HepG2 (cell line): Measurements from ENCODE around the gene ECHS1. TPM values are rescaled to one million over a fixed set of nuclear protein-coding genes. Genes with fewer than 3 reads are reported as not detected.

Experiments used
- ATAC-seq: fragments of 200-7000 bp; cut with Tn5 transposase; 3 replicates; pipeline ENCODE4 v1.9.1; 2020; ENCODE audit warnings: mild to moderate bottlenecking, moderate library complexity
- BruUV-seq: library from RNA; stranded (reverse); fragments of 400-500 nt; replicated peaks from 2 replicates; lab custom pipeline; 2021; lab: Mats Ljungman, UMichigan
- CTCF ChIA-PET: fragments of 300-600 bp; formaldehyde crosslinking; extraction: SDS; loops from one replicate; lab custom pipeline; 2021; ENCODE audit warnings: low total read pairs, inconsistent platforms, low intra/inter-chr PET ratio; lab: Yijun Ruan, JAX
- POLR2A ChIA-PET: fragments of 350-600 bp; sonication (Branson Sonifier 250); formaldehyde crosslinking; loops from one replicate; lab custom pipeline; 2020; ENCODE audit warnings: antibody characterized with exemption, inconsistent platforms; lab: Yijun Ruan, JAX
- DNase-seq: peaks from one replicate; pipeline ENCODE4 v3.0.0-alpha.2; 2015; ENCODE audit warnings: low spot score
- FAIRE-seq: peaks from 3 replicates; lab custom pipeline; 2011; peaks lifted over from hg19 to GRCh38; lab: Jason Lieb, UNC
- H2AFZ ChIP-seq: one replicate; pipeline ENCODE4 v1.6.1; 2011; ENCODE audit warnings: low read length, inconsistent platforms
- H3K27ac ChIP-seq: fragments of 300-600 bp; 3 replicates; pipeline ENCODE4 v1.8.0; 2011; ENCODE audit warnings: mixed run types, mild to moderate bottlenecking, mixed read lengths, low read length, inconsistent platforms; ENCODE audit not compliant: insufficient read depth; ENCODE audit errors: extremely low read length
- H3K27me3 ChIP-seq, 2 experiments: fragments of 200-600 bp in 1 of 2; 2 replicates in 1 of 2; 3 replicates in 1 of 2; pipeline versions ENCODE4 v1.6.0 to v1.8.0; 2011; ENCODE audit warnings: low read length in 2 of 2, mild to moderate bottlenecking in 2 of 2, moderate library complexity in 2 of 2, inconsistent platforms in 1 of 2; ENCODE audit not compliant: insufficient read depth in 2 of 2, control insufficient read depth in 1 of 2
- H3K36me3 ChIP-seq, 2 experiments: fragments of 200-600 bp in 1 of 2; replicated peaks in 1 of 2; 2 replicates in 1 of 2; 3 replicates in 1 of 2; pipeline versions ENCODE4 v1.5.1 to v1.8.0; 2011; ENCODE audit warnings: low read length in 2 of 2, inconsistent platforms in 1 of 2; ENCODE audit not compliant: insufficient read depth in 2 of 2, control insufficient read depth in 1 of 2
- H3K4me1 ChIP-seq: 2 replicates; pipeline ENCODE4 v1.5.1; 2012; ENCODE audit warnings: low read length, inconsistent platforms; ENCODE audit not compliant: insufficient read depth
- H3K4me2 ChIP-seq: 2 replicates; pipeline ENCODE4 v1.6.0; 2011; ENCODE audit warnings: low read depth, low read length, inconsistent platforms
- H3K4me3 ChIP-seq, 3 experiments: fragments of 200-600 bp in 1 of 3; sonication (generic), shearing (Covaris generic) in 1 of 3; replicated peaks in 1 of 3; 2 replicates each; pipeline ENCODE4 v1.5.1; 2011 to 2016; ENCODE audit warnings: low read length in 3 of 3, inconsistent platforms in 2 of 3, low read depth in 2 of 3, mild to moderate bottlenecking in 2 of 3, control low read depth in 1 of 3, mixed read lengths in 1 of 3; ENCODE audit not compliant: insufficient read depth in 1 of 3
- H3K79me2 ChIP-seq: one replicate; pipeline ENCODE4 v1.6.1; 2011; ENCODE audit warnings: low read length, inconsistent platforms; ENCODE audit not compliant: insufficient read depth
- H3K9ac ChIP-seq: 2 replicates; pipeline ENCODE4 v1.6.0; 2011; ENCODE audit warnings: mild to moderate bottlenecking, low read depth, low read length, inconsistent platforms; ENCODE audit not compliant: insufficient read depth
- H3K9me3 ChIP-seq: 2 replicates; pipeline ENCODE4 v1.5.1; 2012; ENCODE audit warnings: mild to moderate bottlenecking, low read length
- H4K20me1 ChIP-seq: 2 replicates; pipeline ENCODE4 v1.6.0; 2011; ENCODE audit warnings: inconsistent platforms, mild to moderate bottlenecking, low read length, moderate library complexity; ENCODE audit not compliant: insufficient read depth
- ATF7 ChIP-seq, 2 experiments: fragments of 450-650 bp in 1 of 2; sonication (generic) in 1 of 2; formaldehyde crosslinking in 1 of 2; IDR thresholded peaks; 2 replicates each; pipeline versions ENCODE4 v1.4.0 to v1.6.1; 2016 to 2020; ENCODE audit warnings: antibody characterized with exemption in 1 of 2, mild to moderate bottlenecking in 1 of 2, missing genetic modification reagents in 1 of 2
- DNMT1 ChIP-seq: sonication (generic); formaldehyde crosslinking; IDR thresholded peaks from 2 replicates; pipeline ENCODE4 v1.5.1; 2020; ENCODE audit warnings: mild to moderate bottlenecking, missing genetic modification reagents
- E2F5 ChIP-seq: sonication (generic); formaldehyde crosslinking; conservative IDR thresholded peaks from 2 replicates; pipeline ENCODE4 v1.4.0; 2020; ENCODE audit warnings: missing genetic modification reagents
- EHMT2 ChIP-seq: fragments of 200-600 bp; sonication (generic); IDR thresholded peaks from 2 replicates; pipeline ENCODE4 v1.7.0; 2017; ENCODE audit warnings: antibody characterized with exemption, low read depth, low read length, borderline replicate concordance
- ESRRA ChIP-seq: sonication (generic); formaldehyde crosslinking; IDR thresholded peaks from 2 replicates; pipeline ENCODE4 v1.5.1; 2020; ENCODE audit warnings: mild to moderate bottlenecking, low read depth, missing genetic modification reagents
- HNRNPL ChIP-seq: fragments of 200-400 bp; formaldehyde crosslinking; IDR thresholded peaks from 2 replicates; pipeline ENCODE4 v1.6.1; 2017; ENCODE audit warnings: mild to moderate bottlenecking, low read depth, low read length
- MTA1 ChIP-seq: sonication (generic); formaldehyde crosslinking; IDR thresholded peaks from 2 replicates; pipeline ENCODE4 v1.4.0; 2020; ENCODE audit warnings: missing genetic modification reagents, mild to moderate bottlenecking, borderline replicate concordance
- PHF5A ChIP-seq: IDR thresholded peaks from one replicate; pipeline ENCODE4 v1.6.1; 2018; ENCODE audit warnings: low read depth, missing genetic modification reagents; ENCODE audit not compliant: unreplicated experiment
- POLR2A ChIP-seq, 2 experiments: IDR thresholded peaks; 2 replicates each; pipeline ENCODE4 v1.6.1; 2011; ENCODE audit warnings: low read depth in 2 of 2, low read length in 2 of 2, mild to moderate bottlenecking in 1 of 2, moderate library complexity in 1 of 2; ENCODE audit not compliant: insufficient read depth in 1 of 2
- POLR2AphosphoS5 ChIP-seq: IDR thresholded peaks from 2 replicates; pipeline ENCODE4 v1.6.1; 2012; ENCODE audit warnings: low read depth, low read length
- REPIN1 ChIP-seq: sonication (generic); formaldehyde crosslinking; IDR thresholded peaks from 2 replicates; pipeline ENCODE4 v1.8.0; 2022; ENCODE audit warnings: missing genetic modification reagents, low read depth, mild to moderate bottlenecking, borderline replicate concordance
- SRSF1 ChIP-seq: fragments of 200-400 bp; formaldehyde crosslinking; optimal IDR thresholded peaks from 2 replicates; pipeline ENCODE3; 2017; ENCODE audit warnings: mild to moderate bottlenecking, low read depth, low read length, moderate library complexity
- TARDBP ChIP-seq: sonication (generic); formaldehyde crosslinking; IDR thresholded peaks from 2 replicates; pipeline ENCODE4 v1.8.0; 2022; ENCODE audit warnings: mild to moderate bottlenecking, missing genetic modification reagents
- ZNF136 ChIP-seq: sonication (generic); formaldehyde crosslinking; IDR thresholded peaks from 2 replicates; pipeline ENCODE4 v1.8.1; 2022; ENCODE audit warnings: low read depth, mild to moderate bottlenecking, moderate library complexity, missing genetic modification reagents
- ZNF451 ChIP-seq: sonication (generic); formaldehyde crosslinking; IDR thresholded peaks from 2 replicates; pipeline ENCODE4 v1.5.0; 2020; ENCODE audit warnings: mild to moderate bottlenecking, missing genetic modification reagents
- ZNF572 ChIP-seq: sonication (generic); formaldehyde crosslinking; IDR thresholded peaks from 2 replicates; pipeline ENCODE4 v1.5.1; 2020; ENCODE audit warnings: mild to moderate bottlenecking, missing genetic modification reagents
- ZNF790 ChIP-seq: sonication (generic); formaldehyde crosslinking; IDR thresholded peaks from 2 replicates; pipeline ENCODE4 v1.8.0; 2022; ENCODE audit warnings: missing genetic modification reagents, mild to moderate bottlenecking, borderline replicate concordance
- WGBS: methylation state at CpG from one replicate; pipeline ENCODE4 v1.1.6; 2017; ENCODE audit warnings: low lambda C conversion rate; 5-methylcytosine and 5-hydroxymethylcytosine counted together
- in situ Hi-C: cut with HindIII; loops from 2 replicates; pipeline ENCODE4 v1.10.0; 2017; ENCODE audit warnings: low pct_unique_long_range_greater_than_20kb; ENCODE audit not compliant: extremely low pct_ligation_motif_present
- intact Hi-C: fragments of 100-400 bp; cut with micrococcal nuclease; formaldehyde crosslinking; loops from one replicate; pipeline ENCODE4 v1.10.0; 2022; ENCODE audit not compliant: unreplicated experiment
- polyA plus RNA-seq, 8 experiments: library from polyadenylated mRNA; depleted of rRNA in 3 of 8; stranded (reverse) in 7 of 8; unstranded in 1 of 8; fragments of >200 nt; fragmentation: Illumina TruSeq in 4 of 8; extraction: Trizol in 4 of 8; gene quantifications; 2 replicates each; pipeline versions ENCODE4 v1.2.1 to v1.2.3, GENCODE V29; 2011 to 2016; ENCODE audit warnings: low read depth in 4 of 8, missing spikeins in 1 of 8, mixed read lengths in 1 of 8; ENCODE audit not compliant: insufficient read depth in 1 of 8
- total RNA-seq, 5 experiments: library from RNA; depleted of rRNA; stranded (reverse); fragments of >200 nt; fragmentation: Illumina TruSeq; extraction: Trizol; gene quantifications; 2 replicates each; pipeline ENCODE4 v1.2.3, GENCODE V29; 2016; ENCODE audit warnings: low read depth in 1 of 5
- TF ChIP-seq, protein P1 (sequence below): sonication (generic); formaldehyde crosslinking; IDR thresholded peaks from 2 replicates; pipeline ENCODE4 v1.8.1; 2022; ENCODE audit warnings: mild to moderate bottlenecking, missing genetic modification reagents
- TF ChIP-seq, protein P2 (sequence below): fragments of 450-650 bp; IDR thresholded peaks from 2 replicates; pipeline ENCODE4 v1.6.1; 2016
- TF ChIP-seq, protein P3 (sequence below): sonication (generic); formaldehyde crosslinking; IDR thresholded peaks from 2 replicates; pipeline ENCODE4 v1.4.0; 2020; ENCODE audit warnings: missing genetic modification reagents

ECHS1 gene
- total and polyA plus RNA-seq, 2 of the 13 experiments (the other 11 are each of a cell fraction or from before 2014, with no cell fraction given) = 32.7 to 195 TPM

DNA sequence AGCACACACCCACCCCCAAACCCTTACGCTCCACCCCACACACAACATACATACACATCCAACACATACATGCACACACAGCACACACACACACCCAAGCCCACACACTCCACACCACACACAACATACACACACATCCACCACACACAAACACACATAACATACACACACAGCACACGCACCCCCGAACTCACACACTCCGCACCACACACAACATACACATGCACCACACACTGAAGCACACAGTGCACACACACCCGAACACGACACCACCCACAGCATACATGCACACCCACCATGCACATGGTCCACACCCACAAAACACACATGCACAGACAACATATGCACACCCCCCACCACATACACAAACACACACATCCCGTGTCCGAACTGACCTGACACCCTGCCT, 24.0 kb downstream of the ECHS1 start:
- no peak overlapping the region for H3K27ac ChIP-seq
- TSS peak; percentile 42 for BruUV-seq
- H2AFZ ChIP-seq = no peak overlapping the region
- no peaks in the 10 kb centered on the region for H3K27me3 ChIP-seq
- no peak overlapping the region for H3K4me2 ChIP-seq
- intact Hi-C loops (loop anchor here (1.0 kb wide), 1 partner anchor 21 kb away; no protein-coding TSS in a partner anchor), in situ Hi-C loops (no loop called here)
- H4K20me1 ChIP-seq = peaks cover 9% of the 10 kb centered on the region; the same call in 1 of the 2 replicates
- H3K79me2 ChIP-seq = no peaks in the 10 kb centered on the region
- ChIA-PET CTCF (no interaction called here), POLR2A (no interaction called here)
- H3K9me3 ChIP-seq = no peaks in the 10 kb centered on the region
- 97% methylated on average over 8 of the region's 8 CpGs for WGBS
- H3K9ac ChIP-seq = no peak overlapping the region
- peak; percentile 72 for FAIRE-seq
- no peaks in the 10 kb centered on the region for H3K36me3 ChIP-seq
- peaks cover 52% of the 10 kb centered on the region for H3K4me1 ChIP-seq
- no peak for ATAC-seq
- no peak overlapping the region for H3K4me3 ChIP-seq
- DNase-seq = no peak
- no peak for TF ChIP-seq ZNF136 (CRISPR knock-in tag)
- TF ChIP-seq SRSF1 = peak; percentile 21
- peak; percentile 57; the same call in 1 of the 2 replicates for TF ChIP-seq HNRNPL
- TF ChIP-seq, protein P1, sequence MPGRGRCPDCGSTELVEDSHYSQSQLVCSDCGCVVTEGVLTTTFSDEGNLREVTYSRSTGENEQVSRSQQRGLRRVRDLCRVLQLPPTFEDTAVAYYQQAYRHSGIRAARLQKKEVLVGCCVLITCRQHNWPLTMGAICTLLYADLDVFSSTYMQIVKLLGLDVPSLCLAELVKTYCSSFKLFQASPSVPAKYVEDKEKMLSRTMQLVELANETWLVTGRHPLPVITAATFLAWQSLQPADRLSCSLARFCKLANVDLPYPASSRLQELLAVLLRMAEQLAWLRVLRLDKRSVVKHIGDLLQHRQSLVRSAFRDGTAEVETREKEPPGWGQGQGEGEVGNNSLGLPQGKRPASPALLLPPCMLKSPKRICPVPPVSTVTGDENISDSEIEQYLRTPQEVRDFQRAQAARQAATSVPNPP (CRISPR knock-in tag) = no peak
- no peak for TF ChIP-seq REPIN1 (CRISPR knock-in tag)
- TF ChIP-seq PHF5A (CRISPR knock-in tag) = no peak
- TF ChIP-seq ZNF790 (CRISPR knock-in tag) = no peak
- no peak for TF ChIP-seq ATF7 (IDR thresholded peaks at IDR 0.05)
- 0 out of 2 replicates have a peak, but pooled peaks have one; percentile 10 for TF ChIP-seq ATF7 (CRISPR knock-in tag; IDR thresholded peaks at IDR 0.05)
- 0 out of 2 replicates have a peak, but pooled peaks have one; percentile 41 for TF ChIP-seq MTA1 (CRISPR knock-in tag)
- TF ChIP-seq ZNF451 = no peak
- TF ChIP-seq POLR2AphosphoS5 = 0 out of 2 replicates have a peak, but pooled peaks have one; percentile 48
- TF ChIP-seq ZNF572 (CRISPR knock-in tag) = 0 out of 2 replicates have a peak, but pooled peaks have one; percentile 36
- TF ChIP-seq E2F5 (CRISPR knock-in tag) = no peak
- TF ChIP-seq, protein P2, sequence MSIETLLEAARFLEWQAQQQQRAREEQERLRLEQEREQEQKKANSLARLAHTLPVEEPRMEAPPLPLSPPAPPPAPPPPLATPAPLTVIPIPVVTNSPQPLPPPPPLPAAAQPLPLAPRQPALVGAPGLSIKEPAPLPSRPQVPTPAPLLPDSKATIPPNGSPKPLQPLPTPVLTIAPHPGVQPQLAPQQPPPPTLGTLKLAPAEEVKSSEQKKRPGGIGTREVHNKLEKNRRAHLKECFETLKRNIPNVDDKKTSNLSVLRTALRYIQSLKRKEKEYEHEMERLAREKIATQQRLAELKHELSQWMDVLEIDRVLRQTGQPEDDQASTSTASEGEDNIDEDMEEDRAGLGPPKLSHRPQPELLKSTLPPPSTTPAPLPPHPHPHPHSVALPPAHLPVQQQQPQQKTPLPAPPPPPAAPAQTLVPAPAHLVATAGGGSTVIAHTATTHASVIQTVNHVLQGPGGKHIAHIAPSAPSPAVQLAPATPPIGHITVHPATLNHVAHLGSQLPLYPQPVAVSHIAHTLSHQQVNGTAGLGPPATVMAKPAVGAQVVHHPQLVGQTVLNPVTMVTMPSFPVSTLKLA = peak; percentile 60
- peak; percentile 89 for TF ChIP-seq TARDBP (CRISPR knock-in tag)
- TF ChIP-seq POLR2A (IDR thresholded peaks at IDR 0.05; ENCODE audit: insufficient read depth in 1 of 2, low read depth in 2 of 2, low read length in 2 of 2) = peak in 1 of 2 experiments; percentile 30; a peak in 1 of 4 replicates
- TF ChIP-seq, protein P3, sequence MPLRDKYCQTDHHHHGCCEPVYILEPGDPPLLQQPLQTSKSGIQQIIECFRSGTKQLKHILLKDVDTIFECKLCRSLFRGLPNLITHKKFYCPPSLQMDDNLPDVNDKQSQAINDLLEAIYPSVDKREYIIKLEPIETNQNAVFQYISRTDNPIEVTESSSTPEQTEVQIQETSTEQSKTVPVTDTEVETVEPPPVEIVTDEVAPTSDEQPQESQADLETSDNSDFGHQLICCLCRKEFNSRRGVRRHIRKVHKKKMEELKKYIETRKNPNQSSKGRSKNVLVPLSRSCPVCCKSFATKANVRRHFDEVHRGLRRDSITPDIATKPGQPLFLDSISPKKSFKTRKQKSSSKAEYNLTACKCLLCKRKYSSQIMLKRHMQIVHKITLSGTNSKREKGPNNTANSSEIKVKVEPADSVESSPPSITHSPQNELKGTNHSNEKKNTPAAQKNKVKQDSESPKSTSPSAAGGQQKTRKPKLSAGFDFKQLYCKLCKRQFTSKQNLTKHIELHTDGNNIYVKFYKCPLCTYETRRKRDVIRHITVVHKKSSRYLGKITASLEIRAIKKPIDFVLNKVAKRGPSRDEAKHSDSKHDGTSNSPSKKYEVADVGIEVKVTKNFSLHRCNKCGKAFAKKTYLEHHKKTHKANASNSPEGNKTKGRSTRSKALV = no peak
- no peak for TF ChIP-seq ESRRA (CRISPR knock-in tag)
- TF ChIP-seq DNMT1 (CRISPR knock-in tag) = peak; percentile 68; the same call in 1 of the 2 replicates
- TF ChIP-seq EHMT2 = no peak
